Astrocyte (in vitro differentiated cells and primary cell): ENCODE measurements around the gene EHD1. TPM values are rescaled to one million over a fixed set of nuclear protein-coding genes. Genes with fewer than 3 reads are reported as not detected.
A peak's percentile ranks its signal among the peaks of the same experiment; 100 is the strongest.

Experiments
- DNase-seq: peaks from one replicate; pipeline ENCODE4 v3.0.0-alpha.2; 2010; ENCODE audit warnings: low read depth
- FAIRE-seq: peaks from 2 replicates; lab custom pipeline; 2011; peaks lifted over from hg19 to GRCh38; lab: Jason Lieb, UNC
- H2AFZ ChIP-seq: 2 replicates; pipeline ENCODE4 v1.6.0; 2012; ENCODE audit warnings: low read depth, low read length, inconsistent platforms
- H3K27ac ChIP-seq: 2 replicates; pipeline ENCODE4 v1.5.1; 2011; ENCODE audit warnings: low read depth, low read length, inconsistent platforms
- H3K27me3 ChIP-seq: 2 replicates; pipeline ENCODE4 v1.6.0; 2011; ENCODE audit warnings: low read length, inconsistent platforms; ENCODE audit not compliant: insufficient read depth
- H3K36me3 ChIP-seq: 2 replicates; pipeline ENCODE4 v1.5.1; 2011; ENCODE audit warnings: low read length, inconsistent platforms; ENCODE audit not compliant: insufficient read depth
- H3K4me1 ChIP-seq: 2 replicates; pipeline ENCODE4 v1.5.1; 2011; ENCODE audit warnings: low read length, inconsistent platforms; ENCODE audit not compliant: insufficient read depth
- H3K4me2 ChIP-seq: 2 replicates; pipeline ENCODE4 v1.6.0; 2012; ENCODE audit warnings: low read length, inconsistent platforms
- H3K4me3 ChIP-seq: 2 replicates; pipeline ENCODE4 v1.5.1; 2011; ENCODE audit warnings: low read depth, mild to moderate bottlenecking, low read length, inconsistent platforms; ENCODE audit not compliant: insufficient read depth
- H3K79me2 ChIP-seq: 2 replicates; pipeline ENCODE4 v1.6.0; 2012; ENCODE audit warnings: mild to moderate bottlenecking, low read length, inconsistent platforms; ENCODE audit not compliant: insufficient read depth
- H3K9ac ChIP-seq: 2 replicates; pipeline ENCODE4 v1.6.0; 2012; ENCODE audit warnings: mild to moderate bottlenecking, low read length, inconsistent platforms
- H3K9me3 ChIP-seq: 2 replicates; pipeline ENCODE4 v1.5.1; 2012; ENCODE audit warnings: low read depth, mild to moderate bottlenecking, low read length, inconsistent platforms; ENCODE audit not compliant: insufficient read depth
- H4K20me1 ChIP-seq: 2 replicates; pipeline ENCODE4 v1.6.0; 2012; ENCODE audit warnings: low read length, inconsistent platforms; ENCODE audit not compliant: insufficient read depth
- H3K27ac Mint-ChIP-seq: one replicate; pipeline ENCODE4 v1.8.0; 2021; ENCODE audit warnings: mild to moderate bottlenecking, mixed read lengths; ENCODE audit not compliant: unreplicated experiment
- H3K27me3 Mint-ChIP-seq: one replicate; pipeline ENCODE4 v1.8.0; 2021; ENCODE audit warnings: low read depth, mixed read lengths; ENCODE audit not compliant: unreplicated experiment
- H3K36me3 Mint-ChIP-seq: one replicate; pipeline ENCODE4 v1.8.0; 2021; ENCODE audit warnings: low read depth, mixed read lengths; ENCODE audit not compliant: unreplicated experiment
- H3K4me1 Mint-ChIP-seq: one replicate; pipeline ENCODE4 v1.8.0; 2021; ENCODE audit warnings: low read depth, mixed read lengths; ENCODE audit not compliant: unreplicated experiment
- H3K4me3 Mint-ChIP-seq: one replicate; pipeline ENCODE4 v1.8.0; 2021; ENCODE audit warnings: mild to moderate bottlenecking, moderate library complexity, mixed read lengths; ENCODE audit not compliant: unreplicated experiment
- H3K9me3 Mint-ChIP-seq: one replicate; pipeline ENCODE4 v1.8.0; 2021; ENCODE audit warnings: mild to moderate bottlenecking, mixed read lengths; ENCODE audit not compliant: unreplicated experiment
- EZH2 ChIP-seq: IDR thresholded peaks from 2 replicates; pipeline ENCODE4 v1.6.1; 2012; ENCODE audit warnings: mild to moderate bottlenecking, low read length, inconsistent platforms; ENCODE audit not compliant: insufficient read depth
- total RNA-seq: library from RNA; stranded (reverse); gene quantifications from 2 replicates; pipeline ENCODE4 v1.2.1, GENCODE V29; 2021
- TF ChIP-seq, protein P1 (sequence below): IDR thresholded peaks from 2 replicates; pipeline ENCODE4 v1.5.1; 2011; ENCODE audit warnings: low read depth, mild to moderate bottlenecking, inconsistent platforms, low read length, moderate library complexity; ENCODE audit not compliant: insufficient read depth

EHD1 gene
- total RNA-seq, 1 donor from 2014 or later: 201 TPM

DNA sequence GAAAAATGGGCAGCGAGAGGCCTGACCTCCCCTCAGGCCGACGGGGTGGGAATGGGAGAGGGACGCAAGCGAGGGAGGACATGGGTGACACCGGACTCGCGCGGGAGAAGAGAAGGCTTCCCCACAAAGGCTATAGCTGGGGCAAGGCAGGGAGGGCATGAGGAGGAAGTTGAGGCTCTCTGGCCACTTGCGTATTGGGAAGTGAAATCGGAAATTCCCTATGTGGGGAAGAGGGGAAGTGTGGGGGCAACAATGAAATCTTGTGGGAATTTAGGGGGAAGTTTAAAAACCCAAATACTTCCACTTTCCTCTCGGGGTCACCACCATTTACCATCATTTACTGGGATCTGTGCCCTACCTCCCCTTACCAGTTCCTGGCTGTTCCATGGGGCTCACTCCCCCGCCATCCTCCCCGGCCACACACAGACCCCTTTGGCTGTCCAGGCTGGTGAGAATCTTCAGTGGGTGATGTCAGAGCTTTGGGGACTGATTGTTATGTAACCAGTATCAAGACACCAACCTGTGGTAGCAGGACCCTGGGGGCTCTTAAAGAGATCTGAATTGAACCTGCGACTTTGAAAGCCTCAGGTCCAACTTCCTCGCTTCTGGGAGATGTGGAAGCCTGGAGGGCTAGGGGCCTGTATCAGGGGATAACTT is 951 bp upstream of the EHD1 start:
- Mint-ChIP-seq H3K27ac (peak overlapping the region; percentile 91), H3K9me3 (no peaks in the 10 kb centered on the region), H3K36me3 (peaks cover 18% of the 10 kb centered on the region), H3K4me3 (peak overlapping the region; percentile 91), H3K27me3 (peaks cover 4% of the 10 kb centered on the region), H3K4me1 (peaks cover 19% of the 10 kb centered on the region)
- no peaks in the 10 kb centered on the region for H3K27me3 ChIP-seq
- peak overlapping the region; percentile 90 for H2AFZ ChIP-seq
- H3K4me1 ChIP-seq: peaks cover 28% of the 10 kb centered on the region
- H3K9ac ChIP-seq: peak overlapping the region; percentile 88
- H3K79me2 ChIP-seq: peaks cover 40% of the 10 kb centered on the region
- H3K27ac ChIP-seq: peak overlapping the region; percentile 75
- peak overlapping the region; percentile 90 for H3K4me2 ChIP-seq
- no peak for TF ChIP-seq EZH2
- DNase-seq (no peak), FAIRE-seq (no peak)
- H3K4me3 ChIP-seq: peak overlapping the region; percentile 71
- no peaks in the 10 kb centered on the region for H3K36me3 ChIP-seq
- peaks cover 38% of the 10 kb centered on the region for H4K20me1 ChIP-seq
- no peaks in the 10 kb centered on the region for H3K9me3 ChIP-seq

DNA sequence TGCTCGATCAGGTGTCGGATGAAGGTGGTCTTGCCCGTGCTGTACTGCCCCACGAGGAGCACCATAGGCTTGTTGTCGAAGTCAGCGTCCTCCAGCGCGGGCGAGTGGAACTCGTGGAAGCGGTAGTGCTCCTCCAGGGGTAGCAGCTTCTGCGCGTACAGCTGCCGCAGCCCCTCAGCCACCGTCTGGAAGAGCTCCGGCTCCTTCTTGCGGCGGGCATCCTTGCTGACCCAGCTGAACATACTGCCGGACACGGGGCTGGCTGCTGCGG is 263 bp downstream of the EHD1 start:
- DNase-seq (no peak), FAIRE-seq (no peak)
- H3K4me3 ChIP-seq: peak overlapping the region; percentile 96
- H3K36me3 ChIP-seq: peaks cover 3% of the 10 kb centered on the region
- peak overlapping the region; percentile 69 for H3K27ac ChIP-seq
- H3K4me1 Mint-ChIP-seq: peaks cover 22% of the 10 kb centered on the region
- H3K4me3 Mint-ChIP-seq: peak overlapping the region; percentile 98
- no peaks in the 10 kb centered on the region for H3K9me3 Mint-ChIP-seq
- H2AFZ ChIP-seq: peak overlapping the region; percentile 59
- peak overlapping the region; percentile 92 for H3K9ac ChIP-seq
- no peaks in the 10 kb centered on the region for H3K9me3 ChIP-seq
- H3K27ac Mint-ChIP-seq: peak overlapping the region; percentile 62
- no peaks in the 10 kb centered on the region for H3K27me3 Mint-ChIP-seq
- peak overlapping the region; percentile 98 for H3K4me2 ChIP-seq
- no peaks in the 10 kb centered on the region for H3K27me3 ChIP-seq
- H3K79me2 ChIP-seq: peaks cover 46% of the 10 kb centered on the region
- H3K4me1 ChIP-seq: peaks cover 30% of the 10 kb centered on the region
- peaks cover 20% of the 10 kb centered on the region for H3K36me3 Mint-ChIP-seq
- peaks cover 46% of the 10 kb centered on the region for H4K20me1 ChIP-seq
- TF ChIP-seq, protein P1, sequence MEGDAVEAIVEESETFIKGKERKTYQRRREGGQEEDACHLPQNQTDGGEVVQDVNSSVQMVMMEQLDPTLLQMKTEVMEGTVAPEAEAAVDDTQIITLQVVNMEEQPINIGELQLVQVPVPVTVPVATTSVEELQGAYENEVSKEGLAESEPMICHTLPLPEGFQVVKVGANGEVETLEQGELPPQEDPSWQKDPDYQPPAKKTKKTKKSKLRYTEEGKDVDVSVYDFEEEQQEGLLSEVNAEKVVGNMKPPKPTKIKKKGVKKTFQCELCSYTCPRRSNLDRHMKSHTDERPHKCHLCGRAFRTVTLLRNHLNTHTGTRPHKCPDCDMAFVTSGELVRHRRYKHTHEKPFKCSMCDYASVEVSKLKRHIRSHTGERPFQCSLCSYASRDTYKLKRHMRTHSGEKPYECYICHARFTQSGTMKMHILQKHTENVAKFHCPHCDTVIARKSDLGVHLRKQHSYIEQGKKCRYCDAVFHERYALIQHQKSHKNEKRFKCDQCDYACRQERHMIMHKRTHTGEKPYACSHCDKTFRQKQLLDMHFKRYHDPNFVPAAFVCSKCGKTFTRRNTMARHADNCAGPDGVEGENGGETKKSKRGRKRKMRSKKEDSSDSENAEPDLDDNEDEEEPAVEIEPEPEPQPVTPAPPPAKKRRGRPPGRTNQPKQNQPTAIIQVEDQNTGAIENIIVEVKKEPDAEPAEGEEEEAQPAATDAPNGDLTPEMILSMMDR: no peak
- TF ChIP-seq EZH2: no peak

DNA sequence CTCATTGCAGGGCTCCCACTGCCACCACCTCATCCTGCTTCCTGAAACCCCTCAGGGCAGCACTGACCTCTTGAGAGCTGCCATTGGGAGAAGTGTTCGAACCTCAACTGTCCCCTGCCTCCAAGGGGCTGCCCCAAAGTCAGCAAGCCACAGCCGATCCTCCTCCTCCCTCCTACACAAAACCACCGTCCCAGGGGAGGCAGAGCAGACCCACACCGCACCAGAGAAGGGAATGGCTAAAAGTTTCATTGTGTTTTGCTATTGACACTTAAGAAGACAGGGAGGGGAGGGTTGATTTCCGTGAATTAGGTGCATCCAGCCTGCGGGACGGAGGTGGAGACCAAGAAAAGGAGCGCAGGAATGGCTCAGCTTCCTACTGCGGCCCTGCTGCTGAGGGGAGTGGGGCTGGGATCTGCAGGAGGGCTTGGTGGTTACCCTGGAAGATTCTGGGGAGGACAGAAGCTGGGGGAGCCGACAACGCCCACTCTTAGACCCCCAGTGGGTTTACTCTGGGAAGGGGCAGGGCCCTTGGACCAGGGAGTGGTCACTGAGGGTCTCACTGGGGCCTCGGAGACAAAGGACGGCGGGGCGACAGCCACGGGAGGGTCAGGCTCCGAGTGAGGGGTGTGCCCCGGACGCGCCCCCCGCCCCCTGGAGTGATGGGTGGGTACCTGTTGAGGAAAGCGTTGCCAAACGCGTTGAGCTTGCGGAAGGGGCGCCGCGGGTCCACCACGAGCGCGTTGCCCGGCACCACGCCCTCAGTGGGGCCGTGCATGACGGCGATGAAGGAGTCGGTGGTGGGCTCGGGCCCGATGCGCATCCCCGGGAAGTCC is 815 bp downstream of the EHD1 start:
- Histone ChIP-seq H3K79me2 (peaks cover 51% of the 10 kb centered on the region), H3K36me3 (peaks cover 9% of the 10 kb centered on the region), H3K4me1 (peaks cover 30% of the 10 kb centered on the region), H3K9ac (peak overlapping the region; percentile 92), H3K27ac (peak overlapping the region; percentile 69), H3K27me3 (no peaks in the 10 kb centered on the region), H3K4me3 (peak overlapping the region; percentile 96), H3K9me3 (no peaks in the 10 kb centered on the region), H3K4me2 (peak overlapping the region; percentile 98), H4K20me1 (peaks cover 51% of the 10 kb centered on the region), H2AFZ (peak overlapping the region; percentile 59)
- no peaks in the 10 kb centered on the region for H3K27me3 Mint-ChIP-seq
- H3K4me1 Mint-ChIP-seq: peaks cover 25% of the 10 kb centered on the region
- DNase-seq (no peak), FAIRE-seq (no peak)
- peaks cover 24% of the 10 kb centered on the region for H3K36me3 Mint-ChIP-seq
- peak overlapping the region; percentile 98 for H3K4me3 Mint-ChIP-seq
- H3K27ac Mint-ChIP-seq: peak overlapping the region; percentile 89
- H3K9me3 Mint-ChIP-seq: no peaks in the 10 kb centered on the region
- TF ChIP-seq EZH2: no peak
- TF ChIP-seq, protein P1: no peak
